HG03571 (cell line): ENCODE results near the gene TSPAN10.

Source experiments
- ATAC-seq: cut with Tn5 transposase; IDR thresholded peaks from one replicate; pipeline ENCODE4 v1.9.1; 2021; ENCODE audit not compliant: unreplicated experiment

TSPAN10 gene

DNA sequence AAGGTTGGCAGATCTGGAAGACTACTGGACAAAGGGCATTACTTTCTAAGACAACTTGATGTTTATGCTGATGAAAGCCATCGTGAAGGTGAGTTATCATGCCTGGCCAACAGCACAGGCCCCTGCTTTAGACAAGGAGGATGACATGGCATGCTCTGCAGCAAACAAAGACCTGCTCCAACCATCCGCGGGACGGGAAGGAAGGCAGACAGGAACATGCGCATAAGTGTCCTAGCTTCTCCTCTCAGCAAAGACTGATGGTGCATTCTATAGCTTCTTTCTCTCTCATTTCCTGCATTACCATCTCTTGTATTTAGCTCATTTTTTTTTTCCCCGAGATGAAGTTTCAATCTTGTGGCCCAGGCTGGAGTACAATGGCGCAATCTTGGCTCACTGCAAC lies 5.5 kb upstream of the TSPAN10 start:
- no peak for ATAC-seq

DNA sequence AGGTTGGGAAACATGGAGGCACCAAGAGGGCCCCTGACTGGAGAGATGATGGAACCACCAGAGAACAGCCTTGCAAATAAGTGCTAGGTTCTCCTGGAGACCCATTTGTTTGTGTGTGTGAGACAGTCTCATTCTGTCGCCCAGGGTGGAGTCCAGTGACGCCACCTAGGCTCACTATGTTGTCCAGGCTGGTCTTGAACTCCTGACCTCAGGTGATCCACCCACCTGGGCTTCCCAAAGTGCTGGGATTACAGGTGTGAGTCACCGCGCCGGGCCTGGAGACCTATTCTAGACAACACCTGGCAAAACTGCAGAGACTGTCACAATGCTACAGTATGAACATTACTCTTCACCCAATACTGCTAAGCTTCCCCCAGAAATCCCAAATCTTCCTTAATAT lies 1.6 kb upstream of the TSPAN10 start:
- no peak for ATAC-seq

DNA sequence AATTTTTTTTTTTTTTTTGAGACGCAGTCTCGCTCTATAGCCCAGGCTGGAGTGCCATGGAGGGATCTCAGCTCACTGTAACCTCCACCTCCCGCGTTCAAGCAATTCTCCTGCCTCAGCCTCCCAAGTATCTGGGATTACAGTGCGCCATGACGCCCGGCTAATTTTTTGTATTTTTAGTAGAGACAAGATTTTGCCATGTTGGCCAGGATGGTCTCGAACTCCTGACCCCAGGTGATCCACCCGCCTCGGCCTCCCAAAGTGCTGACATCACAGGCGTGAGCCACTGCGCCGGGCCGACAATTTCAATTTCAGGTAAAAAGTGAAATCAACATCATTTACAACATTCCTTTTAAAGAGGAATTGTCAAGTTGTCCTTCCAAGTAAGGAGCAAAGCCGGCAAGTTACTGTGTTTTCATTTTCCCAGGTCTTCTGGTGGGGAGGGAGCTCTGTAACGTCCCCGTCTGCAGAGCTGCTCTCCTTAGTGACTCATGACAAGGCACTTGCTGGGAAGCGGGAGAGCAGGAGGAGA lies 957 bp upstream of the TSPAN10 start:
- no peak for ATAC-seq

DNA sequence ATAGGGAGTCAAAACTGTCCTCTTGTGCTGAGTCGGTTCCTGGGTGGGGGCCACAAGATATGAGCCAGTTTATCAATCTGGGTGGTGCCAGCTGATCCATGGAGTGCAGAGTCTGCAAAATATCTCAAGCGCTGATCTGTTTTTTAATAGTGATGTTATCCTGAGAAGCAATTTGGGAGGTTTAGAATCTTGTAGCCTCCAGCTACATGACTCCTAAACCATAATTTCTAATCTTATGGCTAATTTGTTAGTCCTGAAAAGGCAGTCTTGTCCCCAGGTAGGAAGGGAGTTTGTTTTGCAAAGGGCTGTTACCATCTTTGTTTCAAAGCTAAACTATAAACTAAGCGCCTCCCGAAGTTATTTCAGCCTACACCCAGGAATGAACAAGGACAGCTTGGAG lies 1.7 kb downstream of the TSPAN10 start:
- ATAC-seq: no peak

DNA sequence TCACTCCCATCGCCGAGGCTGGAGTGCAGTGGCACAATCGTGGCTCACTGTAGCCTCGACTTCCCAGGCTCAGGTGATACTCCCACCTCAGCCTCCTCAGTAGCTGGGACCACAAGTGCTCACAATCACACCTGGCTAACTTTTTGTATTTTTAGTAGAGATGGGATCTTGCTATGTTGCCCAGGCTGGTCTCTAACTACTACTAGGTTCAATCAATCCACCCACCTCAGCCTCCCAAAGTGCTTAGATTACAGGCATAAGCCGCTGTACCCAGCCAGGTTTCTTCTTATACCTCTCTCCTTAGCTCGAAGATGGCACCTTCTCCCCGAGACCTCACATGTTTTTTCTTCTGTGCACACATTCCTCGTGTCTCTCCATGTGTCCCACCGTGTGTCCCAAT lies 3.0 kb downstream of the TSPAN10 start:
- no peak for ATAC-seq

DNA sequence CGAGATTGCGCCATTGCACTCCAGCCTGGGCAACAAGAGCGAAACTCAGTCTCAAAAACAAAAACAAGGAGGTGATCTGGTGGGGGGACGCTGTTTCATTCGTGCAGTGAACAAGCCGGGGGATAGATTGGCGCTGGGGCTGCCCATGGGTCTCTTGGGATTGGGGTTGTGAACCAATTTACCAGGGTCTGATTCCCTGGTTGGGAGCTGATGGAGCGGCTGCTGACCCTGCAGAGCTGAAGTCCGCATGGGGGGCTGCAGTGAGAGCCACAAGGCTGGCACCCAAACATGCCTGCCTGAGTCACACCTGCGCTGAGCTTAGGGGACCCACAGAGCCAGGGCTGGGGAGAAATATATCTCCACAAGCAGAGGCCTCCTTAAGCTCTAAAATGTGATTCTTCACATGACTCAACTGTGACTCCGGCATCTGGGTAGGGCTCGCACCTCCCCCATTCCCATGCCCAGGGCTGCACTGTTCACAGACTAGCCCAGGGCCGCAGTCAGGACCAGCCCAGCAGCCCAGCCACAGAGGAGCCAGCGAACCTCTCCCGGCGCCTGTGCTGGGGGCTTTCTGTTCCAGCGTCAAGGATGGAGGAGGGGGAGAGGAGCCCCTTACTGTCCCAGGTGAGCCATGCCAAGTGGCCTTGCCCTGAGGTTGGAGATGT lies 5.0 kb downstream of the TSPAN10 start:
- no peak for ATAC-seq

DNA sequence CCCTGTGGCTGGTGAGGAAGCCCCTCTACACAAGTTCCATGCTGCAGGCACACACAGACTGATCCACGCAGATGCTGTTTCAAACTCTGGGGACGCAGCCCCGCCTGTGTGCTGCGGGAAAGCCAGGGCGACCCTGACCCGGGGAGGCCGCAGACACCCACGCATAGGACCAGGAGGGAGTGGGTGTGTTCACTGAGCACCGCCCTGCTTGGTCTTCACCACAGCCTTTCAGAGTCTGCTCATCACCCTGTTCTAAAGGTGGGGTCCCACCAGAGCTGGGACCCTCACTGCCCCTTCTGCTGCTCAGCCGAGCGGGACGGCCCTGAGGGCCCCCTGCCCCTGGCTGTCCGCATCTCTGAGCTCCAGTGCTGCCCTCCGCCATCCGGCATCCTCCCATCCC lies 7.5 kb downstream of the TSPAN10 start:
- no peak for ATAC-seq

DNA sequence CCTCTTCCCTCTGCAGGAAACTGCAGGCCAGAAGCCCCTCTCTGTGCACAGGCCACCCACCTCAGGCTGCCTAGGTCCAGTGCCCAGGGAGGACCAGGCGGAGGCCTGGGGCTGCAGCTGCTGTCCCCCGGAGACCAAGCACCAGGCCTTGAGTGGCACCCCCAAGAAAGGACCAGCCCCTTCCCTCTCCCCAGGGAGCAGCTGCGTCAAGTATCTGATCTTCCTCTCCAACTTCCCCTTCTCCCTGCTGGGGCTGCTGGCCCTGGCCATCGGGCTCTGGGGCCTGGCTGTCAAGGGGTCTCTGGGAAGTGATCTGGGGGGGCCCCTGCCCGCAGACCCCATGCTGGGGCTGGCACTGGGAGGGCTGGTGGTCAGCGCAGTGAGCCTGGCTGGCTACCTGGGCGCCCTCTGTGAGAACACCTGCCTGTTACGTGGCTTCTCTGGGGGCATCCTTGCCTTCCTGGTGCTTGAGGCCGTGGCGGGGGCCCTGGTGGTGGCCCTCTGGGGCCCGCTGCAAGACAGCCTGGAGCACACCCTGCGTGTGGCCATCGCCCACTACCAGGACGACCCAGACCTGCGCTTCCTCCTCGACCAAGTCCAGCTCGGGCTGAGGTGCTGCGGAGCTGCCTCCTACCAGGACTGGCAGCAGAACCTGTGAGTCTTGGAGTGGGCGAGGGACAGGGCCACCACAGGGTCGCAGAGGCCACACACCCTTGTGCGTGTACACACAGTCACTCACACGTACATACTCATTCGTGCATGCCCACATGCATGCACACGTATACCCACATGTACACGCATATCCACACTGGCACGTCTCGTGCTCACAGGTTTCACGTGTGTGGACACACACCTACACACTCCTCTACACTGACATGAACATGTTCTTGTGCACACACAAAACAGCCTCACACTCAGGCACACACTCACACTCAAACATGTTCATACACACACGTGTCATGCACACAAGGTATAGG lies 8.3 kb downstream of the TSPAN10 start:
- no peak for ATAC-seq

DNA sequence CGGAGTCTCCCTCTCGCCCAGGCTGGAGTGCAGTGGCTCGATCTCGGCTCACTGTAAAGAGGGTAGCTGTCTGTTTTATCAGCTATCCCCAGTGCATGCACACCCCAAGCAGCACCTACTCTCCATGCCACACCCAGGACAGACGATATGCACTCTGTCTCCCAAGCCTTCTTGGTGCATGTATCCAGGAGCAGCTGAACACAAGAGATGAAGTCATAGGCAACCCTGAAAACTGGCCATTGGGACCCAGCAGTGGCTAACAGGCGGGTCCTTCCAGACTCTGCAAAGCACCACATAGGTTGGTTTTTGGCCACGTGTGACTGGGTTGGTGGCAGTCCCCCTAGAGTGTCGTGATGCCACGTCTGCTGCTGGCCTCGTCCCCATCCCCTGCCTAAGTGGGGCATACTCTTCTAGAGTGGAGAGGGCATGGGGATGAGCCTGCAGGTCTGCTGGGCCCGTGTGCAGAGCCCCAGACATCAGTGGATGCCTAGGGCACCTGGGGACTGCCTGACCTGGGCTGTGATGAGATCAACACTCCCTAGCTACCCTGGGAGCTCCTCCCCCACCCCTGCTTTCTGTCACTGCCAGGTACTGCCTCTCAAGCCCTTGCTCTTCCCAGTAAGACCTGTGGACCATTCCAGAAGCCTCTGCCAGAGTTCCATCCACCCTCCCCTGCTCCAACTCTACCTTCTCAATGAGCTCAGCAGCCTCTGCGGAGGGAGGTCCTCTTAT lies 10.0 kb downstream of the TSPAN10 start:
- ATAC-seq: no peak

DNA sequence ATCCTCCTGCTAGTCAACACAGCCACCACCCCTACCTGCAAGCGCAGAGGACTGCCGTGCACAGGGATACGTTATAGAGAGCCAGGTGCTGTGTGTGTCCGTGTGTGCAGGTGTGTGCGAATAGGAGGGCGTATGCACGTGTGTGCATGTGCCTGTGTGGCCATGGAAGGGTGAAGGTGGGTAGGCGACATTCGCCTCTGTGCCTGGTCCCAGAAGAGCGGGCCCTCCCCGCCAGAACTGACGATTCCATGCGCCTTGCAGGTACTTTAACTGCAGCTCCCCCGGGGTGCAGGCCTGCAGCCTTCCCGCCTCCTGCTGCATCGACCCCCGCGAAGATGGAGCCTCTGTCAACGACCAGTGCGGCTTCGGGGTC lies 10.6 kb downstream of the TSPAN10 start:
- ATAC-seq: no peak

DNA sequence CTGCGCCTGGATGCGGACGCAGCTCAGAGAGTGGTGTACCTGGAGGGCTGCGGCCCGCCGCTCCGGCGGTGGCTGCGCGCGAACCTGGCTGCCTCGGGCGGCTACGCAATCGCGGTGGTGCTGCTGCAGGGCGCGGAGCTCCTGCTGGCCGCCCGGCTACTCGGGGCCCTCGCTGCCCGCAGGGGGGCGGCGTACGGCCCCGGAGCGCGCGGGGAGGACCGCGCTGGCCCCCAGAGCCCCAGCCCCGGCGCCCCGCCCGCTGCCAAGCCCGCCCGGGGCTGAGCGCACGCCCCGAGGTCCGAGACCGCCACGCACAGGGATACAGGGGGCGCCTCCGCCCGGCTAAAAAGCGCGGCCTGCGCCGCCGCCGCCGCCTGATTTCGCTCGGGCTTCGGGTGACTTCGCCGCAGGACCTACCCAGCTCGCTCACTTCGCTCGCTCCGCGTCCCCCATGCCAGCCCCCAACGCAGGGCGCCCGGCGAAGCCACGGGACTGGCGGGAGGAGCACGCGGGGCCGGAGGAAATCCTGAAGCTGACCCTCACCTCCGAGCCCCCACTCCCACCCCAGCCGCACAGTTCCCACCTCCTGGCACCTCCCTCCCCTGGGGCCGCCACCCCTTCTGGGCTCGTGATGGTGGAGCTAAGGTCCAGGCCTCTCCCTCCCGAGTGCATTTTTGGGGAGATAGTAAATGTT lies 11.2 kb downstream of the TSPAN10 start:
- no peak for ATAC-seq

DNA sequence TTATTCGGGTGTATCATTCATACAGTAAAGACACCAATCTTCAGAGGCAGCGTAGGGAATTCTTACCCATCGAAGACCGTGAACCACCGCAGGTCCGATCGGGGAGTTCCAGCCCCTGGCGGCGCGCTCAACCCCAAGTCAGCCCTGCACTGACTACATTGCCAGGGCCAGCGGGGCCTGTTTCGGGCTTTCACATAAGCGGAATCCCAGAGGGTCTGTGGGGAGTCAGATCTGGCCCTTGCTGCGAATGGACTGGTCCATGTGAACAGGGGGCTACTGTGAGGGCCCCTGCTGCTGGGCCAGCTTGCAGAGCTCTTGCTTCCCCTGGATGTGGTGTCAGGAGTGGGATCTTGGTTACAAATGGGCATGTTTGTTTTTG lies 11.7 kb downstream of the TSPAN10 start:
- no peak for ATAC-seq

DNA sequence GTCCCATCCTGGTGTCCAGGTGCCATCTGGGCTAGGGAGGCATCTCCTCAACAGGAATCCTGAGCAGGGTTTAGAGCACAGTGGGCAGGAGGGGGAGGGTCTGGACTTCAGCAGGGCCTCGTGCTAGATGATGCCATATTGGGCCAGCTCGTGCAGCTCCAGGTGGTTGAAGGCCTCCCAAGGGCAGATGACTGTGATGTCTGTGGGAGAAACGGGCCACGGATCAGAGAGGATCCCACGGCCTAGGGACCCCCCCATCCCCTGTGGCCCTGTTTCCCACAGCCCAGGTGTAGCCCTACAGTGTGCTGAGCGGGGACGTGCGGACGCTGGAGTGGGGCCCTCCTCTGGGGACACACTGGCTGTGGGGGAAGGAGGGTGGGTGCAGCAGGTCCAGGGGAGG lies 14.0 kb downstream of the TSPAN10 start:
- ATAC-seq: no peak

DNA sequence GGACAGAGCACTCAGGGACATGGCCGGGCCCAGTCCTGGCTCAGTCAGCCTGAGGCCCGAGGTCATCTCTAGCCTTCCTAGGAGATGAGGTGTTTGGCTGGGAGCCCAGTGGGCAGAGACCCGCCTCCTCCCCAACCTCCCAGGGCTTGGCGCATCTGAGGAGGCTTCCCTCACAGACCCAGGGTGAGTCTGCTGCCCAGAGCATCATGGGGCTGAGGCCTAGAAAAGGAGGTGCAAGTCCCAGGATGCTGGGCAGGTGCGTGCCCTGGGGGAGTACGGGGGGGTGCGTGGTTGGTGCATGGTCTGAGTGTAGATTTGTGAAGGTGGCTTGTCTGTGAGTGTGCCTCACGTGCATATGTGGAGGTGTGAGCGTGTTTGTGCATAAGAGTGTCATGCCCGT lies 14.7 kb downstream of the TSPAN10 start:
- ATAC-seq: no peak

DNA sequence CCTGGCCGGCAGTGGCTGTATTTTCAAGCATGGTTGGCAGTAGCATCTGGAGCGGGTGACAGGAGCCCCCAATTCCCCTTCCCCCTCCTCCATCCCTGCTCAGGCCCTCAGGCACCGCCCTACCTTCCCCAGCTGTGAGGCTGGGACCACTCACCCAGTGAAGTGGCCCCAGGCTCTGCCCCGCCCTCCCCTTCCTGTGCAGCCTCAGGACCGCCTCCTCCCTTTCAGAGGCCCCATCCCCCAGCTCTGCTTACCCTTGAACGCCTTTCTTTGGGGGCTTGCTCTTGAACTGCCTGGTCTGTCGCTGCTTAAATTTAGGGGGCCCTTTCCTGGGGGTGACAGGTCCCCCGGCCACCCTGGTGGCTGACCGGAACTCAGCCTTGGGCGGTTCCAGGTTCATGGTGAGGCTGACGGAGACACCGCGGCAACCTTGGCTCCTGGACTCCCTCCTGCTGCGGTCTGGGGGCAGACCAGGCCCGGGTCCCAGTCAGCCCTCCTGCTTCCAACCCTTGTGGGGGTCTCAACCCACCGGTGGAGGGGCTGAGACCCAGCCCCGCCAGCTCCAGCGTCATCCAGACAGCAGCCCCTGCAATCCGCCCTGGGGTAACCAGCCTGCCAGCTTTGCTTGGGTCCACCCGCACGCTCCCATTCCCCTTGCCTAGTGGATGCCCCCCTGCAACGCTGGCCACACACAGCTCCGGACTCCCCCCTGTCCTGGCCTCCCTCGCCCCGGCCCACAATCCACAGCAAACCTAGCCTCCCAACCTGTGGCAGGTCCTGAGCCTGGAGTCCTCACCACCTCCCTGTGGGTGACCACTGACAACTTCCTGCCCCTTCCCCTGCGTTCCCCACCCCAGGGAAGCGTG lies 16.1 kb downstream of the TSPAN10 start:
- no peak for ATAC-seq

DNA sequence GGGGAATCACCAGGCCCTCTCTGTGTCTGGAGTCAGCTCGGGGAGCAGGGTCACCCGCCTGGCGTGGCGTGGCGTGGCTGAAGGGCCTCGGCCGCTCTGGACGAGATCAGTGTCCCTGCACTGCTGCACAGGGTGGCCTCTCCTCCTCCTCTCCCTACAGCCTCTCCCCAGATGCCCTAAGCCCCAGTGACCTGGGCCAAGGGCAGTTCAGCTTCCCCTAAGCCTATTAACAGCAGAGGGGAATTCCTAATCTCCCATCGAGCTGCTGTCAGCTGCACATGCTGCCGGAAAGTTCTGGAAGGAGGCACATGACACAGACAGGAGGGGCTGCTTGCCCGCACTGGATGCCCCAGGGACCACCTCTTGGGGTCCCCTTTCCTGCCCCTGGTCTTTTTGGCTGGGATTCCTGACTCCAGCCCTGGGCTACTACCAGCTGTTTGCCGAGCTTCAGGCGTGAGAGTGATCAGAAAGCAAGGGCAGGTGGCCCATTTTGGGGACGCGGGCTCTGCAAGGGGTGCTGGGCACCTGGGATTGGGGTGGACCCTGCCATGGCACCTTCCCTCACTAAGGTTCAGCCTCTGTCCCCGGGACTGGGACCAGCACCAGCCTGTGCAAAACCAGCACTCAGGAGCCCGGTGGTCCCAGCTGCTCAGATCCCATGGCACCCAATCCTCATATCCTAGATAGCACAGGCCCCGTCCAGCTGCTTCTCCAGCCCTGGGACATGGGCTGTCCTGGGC lies 18.6 kb downstream of the TSPAN10 start:
- ATAC-seq: no peak

DNA sequence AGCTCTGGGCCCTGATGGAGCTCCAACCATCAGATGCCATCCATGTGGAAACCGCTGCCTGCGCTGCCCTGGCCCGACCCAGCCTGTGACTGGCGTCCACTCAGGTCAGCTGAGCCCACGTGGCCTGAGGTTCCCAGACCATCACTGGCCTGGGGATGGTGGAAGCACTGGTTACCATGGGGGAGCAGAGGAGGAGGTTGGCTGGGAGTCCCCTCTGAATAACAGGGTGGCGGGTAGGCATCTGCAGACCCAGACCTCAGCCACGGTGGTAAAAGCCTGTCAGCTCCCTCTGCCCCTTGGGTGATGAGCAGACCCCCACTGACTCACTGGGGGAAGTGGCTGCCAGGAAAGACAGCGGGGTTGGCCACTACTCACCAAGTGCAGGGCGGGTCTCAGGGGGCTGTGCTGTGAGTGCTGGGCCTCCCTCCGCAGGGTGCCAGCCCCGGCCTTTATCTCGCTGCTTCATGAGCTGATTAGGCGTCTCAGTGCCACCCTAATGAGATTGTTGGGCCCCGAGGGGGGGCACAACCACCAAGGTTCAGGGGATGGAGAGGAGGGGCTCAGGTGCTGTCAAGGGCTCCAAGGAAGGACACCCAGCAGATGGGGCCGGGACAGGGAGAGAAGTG lies 19.2 kb downstream of the TSPAN10 start, which contains the start of gene PDE6G:
Gene PDE6G (minus strand): TSS at position 425 of the 626 bp plus-strand sequence. CDS start 3,237 bp downstream, outside the sequence.
- ATAC-seq: no peak

DNA sequence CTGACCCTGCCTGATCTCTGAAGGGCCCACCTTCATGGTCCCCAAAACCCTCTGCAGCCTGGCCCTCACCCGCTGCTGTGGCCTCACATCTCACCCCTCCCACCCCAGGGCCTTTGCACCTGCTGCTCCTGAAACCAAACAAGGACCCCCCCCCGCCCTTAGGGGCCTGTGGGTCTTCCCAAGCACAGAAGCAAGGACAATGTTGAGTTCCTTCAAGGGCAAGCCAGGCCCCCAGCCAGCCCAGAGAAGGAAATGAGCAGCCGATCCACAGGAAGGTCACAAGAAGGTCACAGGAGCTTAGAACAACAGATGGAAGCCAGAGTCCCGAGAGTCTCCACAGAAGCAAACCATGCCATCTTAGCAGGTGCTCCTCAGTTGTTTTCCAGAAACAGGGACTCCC lies 19.8 kb downstream of the TSPAN10 start:
- ATAC-seq: no peak

DNA sequence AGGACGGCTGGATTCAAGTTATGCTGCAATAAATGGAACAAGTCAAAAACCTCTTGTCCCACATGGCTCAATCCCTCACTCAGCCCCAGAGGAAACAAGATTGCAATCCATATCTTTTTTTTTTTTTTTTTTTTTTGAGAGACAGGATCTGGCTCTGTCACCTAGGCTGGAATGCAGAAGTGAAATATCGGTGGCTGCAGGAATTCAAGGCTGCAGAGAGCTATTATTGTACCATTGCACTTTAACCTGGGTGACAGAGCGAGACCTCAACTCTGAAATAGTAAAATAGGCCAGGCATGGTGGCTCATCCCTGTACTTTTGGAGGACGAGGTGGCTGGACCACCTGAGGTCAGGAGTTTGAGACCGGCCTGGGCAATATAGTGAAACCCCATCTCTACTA lies 22.0 kb downstream of the TSPAN10 start:
- no peak for ATAC-seq
